Stimulated activated CD8-positive, alpha-beta memory T cell treated with anti-CD3 and anti-CD28 coated beads, Interleukin-4, amount 100 ng/mL, for 4 hours (primary cell): ENCODE results near the gene ADAMTSL5.
"Not testable (repeated sequence)": the region's sequence is repeated elsewhere in the genome, so short reads cannot be mapped to it uniquely, and the experiment has no call there.

Experiments used
- DNase-seq, 2 donors: peaks; one replicate each; pipeline ENCODE4 v3.0.0-alpha.2; 2020; ENCODE audit warnings: low read depth in 2 of 2, low spot score in 1 of 2

ADAMTSL5 gene

GRCh38 chr19:1530856-1531255, 18.0 kb upstream of the ADAMTSL5 start:
- not testable (repeated sequence) for DNase-seq

- no peak for DNase-seq
Observed at GRCh38 chr19:1529430-1529816, 16.6 kb upstream of the ADAMTSL5 start.

GRCh38 chr19:1528596-1529429, 16.0 kb upstream of the ADAMTSL5 start:
- no peak for DNase-seq

GRCh38 chr19:1527650-1528309, 15.0 kb upstream of the ADAMTSL5 start:
- no peak for DNase-seq

- DNase-seq: no peak
Observed at GRCh38 chr19:1526979-1527649, 14.3 kb upstream of the ADAMTSL5 start.

GRCh38 chr19:1526066-1526778, 13.4 kb upstream of the ADAMTSL5 start:
- DNase-seq: no peak

GRCh38 chr19:1525343-1525742, 12.5 kb upstream of the ADAMTSL5 start:
- DNase-seq: no peak

- DNase-seq: no peak
Observed at GRCh38 chr19:1524972-1525325, 12.1 kb upstream of the ADAMTSL5 start.

- no peak for DNase-seq
Observed at GRCh38 chr19:1524287-1524971, 11.6 kb upstream of the ADAMTSL5 start.

- no peak for DNase-seq
Observed at GRCh38 chr19:1523412-1524286, 10.8 kb upstream of the ADAMTSL5 start, which contains the start of gene PLK5. TSS of gene PLK5 (plus strand) at chr19:1524077. CDS start at chr19:1526997, 2,920 bp downstream.

GRCh38 chr19:1522838-1523237, 10.0 kb upstream of the ADAMTSL5 start:
- DNase-seq: no peak

GRCh38 chr19:1522061-1522460, 9.2 kb upstream of the ADAMTSL5 start:
- DNase-seq: no peak

GRCh38 chr19:1521636-1522035, 8.8 kb upstream of the ADAMTSL5 start:
- no peak for DNase-seq

- DNase-seq: no peak
Observed at GRCh38 chr19:1520203-1520780, 7.5 kb upstream of the ADAMTSL5 start.

GRCh38 chr19:1519802-1520201, 7.0 kb upstream of the ADAMTSL5 start:
- not testable (repeated sequence) for DNase-seq

GRCh38 chr19:1518471-1518870, 5.7 kb upstream of the ADAMTSL5 start:
- no peak for DNase-seq

- no peak for DNase-seq
Observed at GRCh38 chr19:1516395-1516753, 3.6 kb upstream of the ADAMTSL5 start.

- no peak for DNase-seq
Observed at GRCh38 chr19:1514986-1515721, 2.3 kb upstream of the ADAMTSL5 start.

- no peak for DNase-seq
Observed at GRCh38 chr19:1514295-1514661, 1.5 kb upstream of the ADAMTSL5 start.
